RPMI7951 (cell line): Measurements from ENCODE around the gene THRB. TPM values are rescaled to one million over a fixed set of nuclear protein-coding genes. Genes with fewer than 3 reads are reported as not detected.

Experiments used
- DNase-seq: peaks from one replicate; pipeline ENCODE4 v3.0.0-alpha.2; 2012; ENCODE audit warnings: low read depth
- total RNA-seq: library from RNA; depleted of rRNA; stranded (reverse); fragments of >200 nt; shearing (Covaris generic); gene quantifications from 2 replicates; pipeline ENCODE4 v1.2.3, GENCODE V29; 2014

Gene THRB
- total RNA-seq, 1 experiment from 2014 or later = 0.24 TPM

- DNase-seq = no peak
Measured at GRCh38 chr3:24311881-24312280, 182.8 kb downstream of the THRB start.

DNA sequence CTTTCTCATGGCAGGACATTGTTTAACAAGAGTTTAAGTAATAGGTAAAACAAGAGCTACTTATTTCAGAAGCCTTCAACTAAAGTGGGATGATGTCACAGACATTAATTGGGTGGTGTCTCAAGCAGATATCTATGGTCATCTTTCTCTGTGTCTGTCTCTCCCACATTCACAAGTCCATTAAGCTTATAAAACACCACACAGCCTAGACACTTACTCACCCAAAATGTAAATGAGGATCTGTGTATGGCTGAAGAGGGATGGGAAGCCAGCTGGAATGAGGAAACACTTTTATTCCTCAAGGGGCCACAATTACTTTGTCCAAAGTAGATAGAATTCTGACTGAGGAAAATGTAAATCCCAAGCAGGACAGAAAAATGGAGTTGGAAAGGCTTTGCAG is 183.8 kb downstream of the THRB start:
- no peak for DNase-seq

GRCh38 chr3:24306518-24306917 is 188.1 kb downstream of the THRB start:
- DNase-seq = no peak

GRCh38 chr3:24305795-24306467 is 188.7 kb downstream of the THRB start:
- DNase-seq = peak; percentile 14

- no peak for DNase-seq
Measured at GRCh38 chr3:24303057-24303754, 191.4 kb downstream of the THRB start.

GRCh38 chr3:24302396-24302795 is 192.3 kb downstream of the THRB start:
- no peak for DNase-seq

- no peak for DNase-seq
Measured at GRCh38 chr3:24300949-24301348, 193.7 kb downstream of the THRB start.

DNA sequence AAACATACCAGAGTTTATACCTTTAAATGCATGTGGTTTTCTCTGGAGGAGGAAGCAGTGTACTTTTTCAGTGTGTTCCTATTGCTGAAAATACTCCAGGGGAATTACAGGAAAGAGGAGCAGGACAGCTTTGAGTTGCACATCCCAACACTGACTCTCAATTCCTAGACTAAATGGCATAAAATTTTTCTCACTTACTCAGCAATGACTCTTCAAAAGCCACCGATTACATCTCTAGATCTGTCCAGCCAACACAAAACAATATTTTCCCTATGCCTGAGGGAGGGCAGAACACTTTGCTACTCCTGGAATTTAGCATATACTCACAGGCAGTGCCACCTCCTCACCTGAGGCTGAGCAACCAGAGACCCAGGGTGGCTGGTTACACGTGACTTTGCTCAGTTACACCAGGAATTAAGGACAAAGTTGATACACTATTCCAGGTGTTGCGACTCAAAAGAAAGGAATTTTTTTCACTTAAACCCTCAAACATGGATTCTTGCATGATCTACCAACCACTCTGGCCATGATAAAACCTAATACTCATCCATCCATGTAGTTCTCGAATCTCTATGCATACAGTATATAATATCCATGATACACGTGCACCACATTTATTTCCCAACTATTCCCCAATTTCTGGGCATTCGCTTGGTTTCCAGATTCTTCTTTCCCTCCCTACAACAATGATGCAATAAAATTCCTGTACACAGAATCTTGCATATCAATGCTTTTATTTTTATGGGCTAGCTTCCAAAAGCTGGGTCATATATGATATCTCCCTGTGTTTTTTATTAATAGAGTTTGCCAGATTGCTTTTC is 194.6 kb downstream of the THRB start:
- DNase-seq = peak; percentile 70

DNA sequence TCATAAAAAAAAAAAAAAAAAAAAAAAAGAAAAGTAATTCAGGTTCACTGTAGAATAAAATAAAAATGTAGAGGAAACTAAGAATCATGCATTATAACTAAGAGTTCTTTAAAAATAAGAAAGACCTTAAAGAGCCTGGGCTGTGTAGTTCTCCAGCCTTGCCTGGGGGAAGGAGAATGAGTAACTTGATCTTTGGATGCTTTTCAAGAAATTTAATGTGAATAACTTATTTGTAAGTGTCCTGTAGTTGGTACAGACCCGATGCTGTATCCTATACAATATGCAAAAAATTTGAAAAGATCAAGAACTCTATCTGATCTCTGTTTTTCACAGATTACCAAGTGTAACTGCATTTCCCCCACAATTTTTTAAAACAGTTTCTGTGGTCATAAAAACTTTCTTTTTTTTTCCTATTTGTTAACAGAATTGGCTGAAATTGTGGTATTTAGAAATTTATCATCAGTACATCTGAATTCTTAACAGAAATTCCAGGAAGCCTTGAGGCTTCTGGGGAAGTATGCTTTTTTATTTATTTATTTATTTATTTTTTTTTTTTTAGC is 195.3 kb downstream of the THRB start:
- peak; percentile 70 for DNase-seq

DNA sequence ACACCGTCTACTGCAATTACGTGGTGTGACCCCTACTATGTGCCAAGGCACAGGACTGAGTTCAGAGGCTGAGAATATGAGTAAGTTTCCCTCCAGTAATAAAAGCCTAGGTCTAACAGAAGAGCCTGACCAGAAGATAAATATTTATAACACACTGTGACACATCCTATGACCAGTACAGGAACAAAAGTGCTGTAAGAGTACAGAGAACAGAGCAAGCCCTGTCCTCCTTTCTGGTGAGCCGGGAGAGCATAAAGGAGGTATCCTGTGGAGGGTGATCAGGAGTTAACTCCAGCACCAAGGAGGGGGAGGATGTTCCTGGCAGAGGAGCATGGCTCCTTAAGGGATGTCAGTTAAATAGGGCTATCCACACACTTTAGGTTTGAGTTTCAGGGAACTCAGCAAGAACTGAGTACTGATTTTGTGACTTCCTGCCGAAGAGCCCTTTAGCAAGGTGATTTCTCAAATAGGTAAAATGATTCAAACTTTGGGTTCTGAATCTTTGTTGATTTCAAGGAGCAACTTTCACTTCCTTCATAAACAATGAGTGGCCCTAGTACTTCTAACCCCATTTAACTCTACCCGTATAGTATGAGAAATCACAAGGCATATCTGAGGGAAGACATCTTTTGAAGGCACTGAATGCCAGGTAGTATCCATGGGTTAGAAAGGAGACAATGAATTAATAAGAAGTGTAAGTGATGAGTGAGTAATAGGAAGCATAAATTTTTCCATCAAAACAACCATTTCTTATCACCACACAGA is 198.0 kb downstream of the THRB start:
- peak; percentile 50 for DNase-seq

GRCh38 chr3:24294150-24294549 is 200.5 kb downstream of the THRB start:
- DNase-seq = no peak

DNA sequence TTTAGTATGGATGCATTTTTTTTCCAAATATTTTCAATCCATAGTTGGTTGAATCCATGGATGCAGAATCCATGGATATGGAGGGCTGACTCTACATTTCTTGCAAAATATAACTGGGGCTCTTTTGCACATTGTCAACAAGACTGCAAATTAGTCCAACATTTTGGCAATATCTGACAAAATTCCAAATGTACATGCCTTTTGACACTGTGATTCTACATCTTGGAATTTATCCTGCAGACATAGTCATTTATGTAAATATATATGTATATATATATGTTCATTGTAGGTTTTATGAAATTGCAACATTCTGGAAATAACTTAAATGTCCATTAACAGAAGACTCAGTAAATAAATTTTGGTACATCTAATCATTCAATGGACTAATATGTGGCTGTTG is 203.0 kb downstream of the THRB start:
- no peak for DNase-seq

GRCh38 chr3:24290596-24290995 is 204.1 kb downstream of the THRB start:
- no peak for DNase-seq

DNA sequence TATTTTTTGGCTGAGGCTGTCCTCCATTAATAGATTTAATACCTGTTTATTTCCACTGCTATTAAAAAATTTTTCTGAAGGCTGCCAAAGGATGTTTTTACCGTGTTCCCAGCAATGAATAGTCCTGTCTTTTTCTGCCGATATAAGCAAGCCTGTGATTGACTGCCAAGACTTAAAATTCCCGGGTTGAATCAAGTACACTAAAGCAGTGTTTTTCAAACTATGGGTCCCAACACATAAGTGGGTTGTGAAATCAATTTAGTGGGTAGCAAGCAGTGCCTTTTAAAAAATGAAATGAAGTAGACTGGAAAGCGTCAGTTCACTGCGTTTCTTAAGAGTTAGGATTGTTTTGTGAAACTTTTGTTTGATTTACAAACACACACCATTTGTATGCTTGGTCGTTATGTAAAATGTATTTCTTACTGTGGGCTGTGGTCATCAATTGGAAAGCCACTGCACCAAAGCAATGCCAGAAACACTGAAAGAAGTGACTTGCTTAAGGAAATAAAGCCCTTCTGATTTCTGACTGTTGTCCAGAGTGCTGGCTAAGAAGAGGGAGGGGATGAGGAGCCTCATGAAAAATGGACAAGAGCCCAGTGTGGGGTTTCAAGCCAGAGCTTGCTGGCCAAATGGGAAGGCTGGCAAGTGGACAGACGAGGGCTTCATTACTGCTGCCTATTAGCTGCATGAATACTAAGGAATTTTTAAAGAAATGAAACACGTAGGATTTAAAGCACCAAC is 206.0 kb downstream of the THRB start:
- DNase-seq = no peak

- no peak for DNase-seq
Measured at GRCh38 chr3:24287755-24288450, 206.7 kb downstream of the THRB start.

DNA sequence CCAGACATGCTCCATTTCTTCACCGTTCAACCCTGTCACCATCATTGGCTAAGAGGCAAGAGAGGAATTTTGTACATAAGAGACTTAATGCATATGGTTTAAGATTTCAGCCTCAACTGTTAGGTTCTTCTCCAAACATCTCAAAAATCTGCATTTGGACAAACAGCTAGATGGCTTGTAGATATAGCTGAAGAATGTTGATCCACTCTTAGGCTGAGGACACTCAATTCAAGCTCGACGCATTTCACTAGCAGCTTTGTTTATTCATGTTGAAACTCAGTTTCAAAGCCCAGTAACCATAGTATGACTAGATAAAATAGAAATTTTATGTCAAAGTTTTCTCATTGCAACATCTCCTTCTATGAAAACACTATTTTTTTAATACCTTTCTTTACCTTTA is 208.2 kb downstream of the THRB start:
- DNase-seq = no peak

DNA sequence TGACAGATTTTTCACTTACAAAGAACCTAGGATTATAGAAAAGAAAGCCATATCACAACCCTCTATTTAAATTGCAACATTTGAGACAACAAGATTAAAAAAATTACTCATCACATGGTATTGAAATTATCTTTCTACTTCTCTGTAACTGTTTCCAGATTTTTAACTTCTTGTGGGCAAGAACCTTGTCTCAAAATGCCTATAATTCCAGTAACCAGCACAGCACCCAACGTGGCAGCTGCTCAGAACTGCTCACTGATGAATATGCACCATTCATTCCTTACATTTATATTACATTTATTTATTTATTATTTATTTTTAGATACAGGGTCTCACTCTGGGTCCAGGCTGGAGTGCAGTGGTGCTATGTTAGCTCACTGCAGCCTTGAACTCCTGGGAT is 216.1 kb downstream of the THRB start:
- DNase-seq = no peak

DNA sequence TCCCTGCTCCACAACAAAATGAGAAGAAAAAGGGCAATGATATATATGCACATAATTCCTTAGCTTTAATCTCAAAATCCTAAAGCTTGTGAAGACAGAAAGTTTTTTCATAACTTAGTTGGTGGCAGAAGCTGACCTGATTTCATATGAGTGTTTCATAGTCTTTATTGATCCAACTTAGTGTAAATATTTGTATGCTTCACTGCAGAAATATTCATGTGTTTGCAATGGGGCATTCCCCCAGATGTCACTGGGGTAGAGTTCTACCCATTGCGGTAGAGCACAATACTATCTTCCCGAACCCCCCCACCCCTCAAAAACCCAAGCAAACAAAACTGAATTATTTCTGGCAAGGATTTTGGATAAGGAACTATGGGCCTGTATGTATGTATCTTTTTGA is 221.2 kb downstream of the THRB start:
- DNase-seq = no peak

DNA sequence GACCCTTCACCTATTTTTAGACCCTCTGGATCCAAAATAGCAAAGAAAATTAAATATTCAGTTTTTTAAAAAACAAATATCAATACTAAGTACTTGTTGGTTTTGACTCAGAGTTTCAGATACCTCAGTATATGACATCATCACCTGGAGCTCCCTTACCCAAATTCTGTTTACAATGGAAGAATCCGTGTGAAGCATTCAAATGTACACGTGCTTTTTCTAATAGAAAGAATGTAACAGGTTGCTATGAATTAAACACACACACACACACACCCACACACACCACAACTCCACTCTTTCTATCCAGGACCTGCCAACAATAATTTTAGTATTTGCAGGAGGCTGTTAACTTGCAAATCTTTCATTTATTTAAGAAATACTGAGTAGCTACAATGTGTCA is 221.8 kb downstream of the THRB start:
- no peak for DNase-seq

- DNase-seq = no peak
Measured at GRCh38 chr3:24272408-24272807, 222.2 kb downstream of the THRB start.
